Thyroid gland (tissue), 4 donors: ENCODE results near the gene CCSER1.
"Not testable (repeated sequence)": the region's sequence is repeated elsewhere in the genome, so short reads cannot be mapped to it uniquely, and the experiment has no call there.

Experiments used
- POLR2A ChIP-seq, 2 donors: fragments of 450-650 bp; IDR thresholded peaks; one replicate each; pipeline ENCODE4 v1.6.1; 2017; ENCODE audit warnings: antibody characterized with exemption in 2 of 2, mild to moderate bottlenecking in 2 of 2, moderate library complexity in 1 of 2
- TF ChIP-seq, protein P1 (sequence below), 6 experiments: fragments of 200-600 bp in 3 of 6; fragments of 450-650 bp in 3 of 6; sonication (generic) in 3 of 6; IDR thresholded peaks; one replicate each; pipeline ENCODE4 v1.5.1; 2016 to 2019; ENCODE audit warnings: antibody characterized with exemption in 6 of 6, mild to moderate bottlenecking in 2 of 6, inconsistent platforms in 1 of 6, moderate library complexity in 1 of 6

DNA sequence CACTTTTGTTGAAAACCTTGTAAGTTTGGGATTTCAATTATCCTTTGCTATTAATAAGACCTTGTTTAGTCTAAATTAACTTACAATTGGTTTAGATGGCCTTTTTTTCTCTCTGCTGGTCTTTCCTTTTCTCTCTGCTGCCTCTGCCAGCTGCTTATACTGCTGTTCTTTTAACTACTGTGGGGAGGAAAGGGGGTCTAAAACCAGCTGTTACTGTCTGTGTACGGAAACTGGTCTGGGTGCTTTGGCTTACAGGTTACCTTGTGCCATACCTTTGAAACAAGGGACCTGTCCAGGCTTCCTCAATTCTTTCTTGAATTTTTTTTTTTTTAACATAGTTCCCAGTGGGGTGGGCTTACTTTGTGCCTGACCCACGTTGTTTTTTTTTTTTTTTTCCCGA lies 1230.8 kb downstream of the CCSER1 start:
- TF ChIP-seq, protein P1, sequence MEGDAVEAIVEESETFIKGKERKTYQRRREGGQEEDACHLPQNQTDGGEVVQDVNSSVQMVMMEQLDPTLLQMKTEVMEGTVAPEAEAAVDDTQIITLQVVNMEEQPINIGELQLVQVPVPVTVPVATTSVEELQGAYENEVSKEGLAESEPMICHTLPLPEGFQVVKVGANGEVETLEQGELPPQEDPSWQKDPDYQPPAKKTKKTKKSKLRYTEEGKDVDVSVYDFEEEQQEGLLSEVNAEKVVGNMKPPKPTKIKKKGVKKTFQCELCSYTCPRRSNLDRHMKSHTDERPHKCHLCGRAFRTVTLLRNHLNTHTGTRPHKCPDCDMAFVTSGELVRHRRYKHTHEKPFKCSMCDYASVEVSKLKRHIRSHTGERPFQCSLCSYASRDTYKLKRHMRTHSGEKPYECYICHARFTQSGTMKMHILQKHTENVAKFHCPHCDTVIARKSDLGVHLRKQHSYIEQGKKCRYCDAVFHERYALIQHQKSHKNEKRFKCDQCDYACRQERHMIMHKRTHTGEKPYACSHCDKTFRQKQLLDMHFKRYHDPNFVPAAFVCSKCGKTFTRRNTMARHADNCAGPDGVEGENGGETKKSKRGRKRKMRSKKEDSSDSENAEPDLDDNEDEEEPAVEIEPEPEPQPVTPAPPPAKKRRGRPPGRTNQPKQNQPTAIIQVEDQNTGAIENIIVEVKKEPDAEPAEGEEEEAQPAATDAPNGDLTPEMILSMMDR (IDR thresholded peaks at IDR 0.05), result not testable (repeated sequence)
- not testable (repeated sequence) for TF ChIP-seq POLR2A (IDR thresholded peaks at IDR 0.05)
